Thoracic aorta (tissue), 2 donors: ENCODE data around the gene PRPF6. TPM values are rescaled to one million over a fixed set of nuclear protein-coding genes. Genes with fewer than 3 reads are reported as not detected.
"Not testable (repeated sequence)": the region's sequence is repeated elsewhere in the genome, so short reads cannot be mapped to it uniquely, and the experiment has no call there.

Source experiments
- ATAC-seq: fragments of 150-250 bp; one replicate; pipeline ENCODE4 v1.8.0; 2017; ENCODE audit warnings: low read depth; ENCODE audit not compliant: insufficient number of reproducible peaks, low FRiP score
- DNase-seq: peaks from one replicate; pipeline ENCODE4 v3.0.0-alpha.2; 2020; ENCODE audit warnings: low spot score
- H3K27ac ChIP-seq, 2 donors: fragments of 200-600 bp; sonication (generic); 1 replicate in 1 of 2; 2 replicates in 1 of 2; pipeline ENCODE4 v1.5.1; 2016; ENCODE audit warnings: mild to moderate bottlenecking in 2 of 2, moderate library complexity in 2 of 2
- H3K27me3 ChIP-seq: fragments of 200-600 bp; sonication (generic); replicated peaks from 2 replicates; pipeline ENCODE4 v1.6.0; 2016; ENCODE audit warnings: mild to moderate bottlenecking; ENCODE audit not compliant: insufficient read depth
- H3K36me3 ChIP-seq: fragments of 200-600 bp; sonication (generic); one replicate; pipeline ENCODE4 v1.5.1; 2016
- H3K4me1 ChIP-seq, 2 donors: fragments of 200-600 bp; sonication (generic); 1 replicate in 1 of 2; 2 replicates in 1 of 2; pipeline versions ENCODE4 v1.5.1 to v1.6.0; 2016; ENCODE audit warnings: low read depth in 2 of 2, mild to moderate bottlenecking in 1 of 2; ENCODE audit not compliant: control insufficient read depth in 1 of 2
- H3K4me3 ChIP-seq: fragments of 200-600 bp; sonication (generic); 2 replicates; pipeline ENCODE4 v1.5.1; 2016; ENCODE audit warnings: mild to moderate bottlenecking
- H3K9me3 ChIP-seq: fragments of 200-600 bp; sonication (generic); 2 replicates; pipeline ENCODE4 v1.5.1; 2016
- CTCF ChIP-seq: fragments of 200-600 bp; sonication (generic); IDR thresholded peaks from one replicate; pipeline ENCODE4 v1.5.1; 2019; ENCODE audit warnings: antibody characterized with exemption
- total RNA-seq, 2 donors: library from RNA; depleted of rRNA; stranded (reverse); fragments of >200 nt; gene quantifications; one replicate each; pipeline versions ENCODE4 v1.1.0 to v1.2.3, GENCODE V29; 2016

Gene PRPF6
- total RNA-seq, 2 donors from 2014 or later = 51.9 to 52.9 TPM

GRCh38 chr20:63973160-63973479 lies 7.8 kb upstream of the PRPF6 start:
- Histone ChIP-seq H3K4me3 (no peak overlapping the region), H3K36me3 (no peaks in the 10 kb centered on the region), H3K27ac (no peak overlapping the region), H3K9me3 (no peaks in the 10 kb centered on the region), H3K4me1 (peaks cover 8 to 31% of the 10 kb centered on the region in 2 donors), H3K27me3 (no peaks in the 10 kb centered on the region)
- DNase-seq (no peak), ATAC-seq (no peak)
- TF ChIP-seq CTCF = no peak

DNA sequence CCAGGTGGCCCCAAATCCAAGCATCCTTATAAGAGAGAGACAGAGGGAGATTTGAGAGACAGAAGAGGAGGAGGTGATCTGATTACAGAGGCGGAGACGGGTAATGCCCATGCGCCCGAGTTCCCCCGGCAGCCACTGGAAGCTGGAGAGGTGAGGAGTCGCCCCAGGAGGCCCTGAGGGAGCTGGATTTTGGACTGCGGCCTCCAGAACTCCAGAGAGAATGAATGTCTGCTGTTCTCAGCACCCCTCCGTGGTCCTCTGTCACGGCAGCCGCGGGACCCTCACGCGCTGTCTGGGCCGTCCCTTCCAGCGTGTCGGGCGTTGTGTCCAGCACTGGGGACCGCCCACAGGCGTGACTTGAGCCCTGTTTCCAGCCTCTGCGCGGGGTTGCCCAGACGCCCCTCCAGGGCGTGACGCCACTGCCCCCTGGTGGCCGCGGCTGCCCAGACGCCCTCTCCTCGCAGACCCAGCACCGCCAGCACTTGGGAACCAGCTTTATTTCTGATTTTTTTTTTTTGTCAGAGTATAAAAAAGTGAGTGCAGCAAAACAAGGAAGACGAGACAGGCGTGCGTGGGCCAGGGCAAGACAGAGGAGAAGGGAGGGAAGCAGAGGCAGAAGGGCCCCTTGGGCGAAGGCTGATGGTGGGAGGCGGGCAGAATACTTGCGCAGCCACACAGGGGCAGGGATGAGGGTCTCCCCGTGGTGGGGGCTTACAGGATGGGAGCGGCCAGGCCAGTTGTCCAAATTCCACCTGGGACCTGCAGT lies 7.1 kb upstream of the PRPF6 start:
- Histone ChIP-seq H3K4me1 (peaks cover 6 to 27% of the 10 kb centered on the region in 2 donors), H3K27ac (no peak overlapping the region), H3K9me3 (no peaks in the 10 kb centered on the region), H3K36me3 (no peaks in the 10 kb centered on the region), H3K27me3 (no peaks in the 10 kb centered on the region), H3K4me3 (peak overlapping the region; percentile 66)
- TF ChIP-seq CTCF = peak; percentile 98
- DNase-seq (no peak), ATAC-seq (no peak)

GRCh38 chr20:63974402-63975200 lies 6.3 kb upstream of the PRPF6 start:
- DNase-seq (no peak), ATAC-seq (no peak)
- Histone ChIP-seq H3K4me3 (no peak overlapping the region), H3K4me1 (peaks cover 2 to 24% of the 10 kb centered on the region in 2 donors), H3K36me3 (no peaks in the 10 kb centered on the region), H3K27me3 (no peaks in the 10 kb centered on the region), H3K9me3 (no peaks in the 10 kb centered on the region), H3K27ac (no peak overlapping the region)
- TF ChIP-seq CTCF = no peak

GRCh38 chr20:63976511-63976910 lies 4.4 kb upstream of the PRPF6 start:
- not testable (repeated sequence) for H3K36me3 ChIP-seq, H3K4me3 ChIP-seq, DNase-seq, H3K27ac ChIP-seq, H3K9me3 ChIP-seq, ATAC-seq, H3K27me3 ChIP-seq
- peaks cover 7 to 31% of the 10 kb centered on the region in 2 donors for H3K4me1 ChIP-seq

DNA sequence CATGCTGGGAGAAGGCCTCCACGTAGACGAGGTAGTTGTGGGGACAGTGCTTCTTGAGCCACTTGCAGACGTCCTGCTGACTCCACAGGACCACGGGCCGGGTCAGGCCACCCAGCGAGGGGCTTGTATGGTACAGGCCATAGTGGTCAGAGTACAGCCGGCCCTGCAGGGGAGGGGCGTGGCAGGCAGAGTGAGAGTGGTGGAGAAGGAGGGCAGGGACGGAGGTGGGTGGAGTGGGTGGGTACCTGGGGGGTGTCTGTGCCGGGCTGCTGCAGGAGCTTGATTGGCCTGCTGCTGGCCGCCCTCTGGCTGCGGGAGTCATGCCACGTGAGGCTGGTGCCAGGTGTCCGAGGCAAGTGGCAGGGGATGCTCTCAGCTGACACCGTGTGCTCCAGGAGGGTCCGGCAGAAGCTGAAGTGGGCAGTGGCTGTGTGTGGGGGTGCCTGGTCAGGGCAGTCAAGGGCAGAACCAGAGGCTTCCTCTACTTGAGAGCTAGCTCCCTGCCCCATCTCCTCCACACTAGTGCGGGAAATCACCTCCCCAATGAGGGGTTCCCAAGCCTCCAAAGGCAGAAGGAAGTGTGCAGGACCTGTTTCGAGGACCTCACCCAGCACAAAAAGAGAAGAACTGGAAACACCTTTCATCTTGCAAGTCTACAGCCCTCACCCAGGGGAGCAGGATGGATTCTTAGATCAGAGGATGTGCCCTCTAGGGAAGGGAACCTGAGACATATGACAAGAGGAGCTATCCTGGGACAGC lies 3.8 kb upstream of the PRPF6 start:
- ATAC-seq (no peak), DNase-seq (no peak)
- no peaks in the 10 kb centered on the region for H3K36me3 ChIP-seq
- no peak overlapping the region for H3K27ac ChIP-seq
- no peaks in the 10 kb centered on the region for H3K9me3 ChIP-seq
- no peak for TF ChIP-seq CTCF
- H3K4me1 ChIP-seq = peaks cover 13 to 37% of the 10 kb centered on the region in 2 donors
- H3K27me3 ChIP-seq = no peaks in the 10 kb centered on the region
- no peak overlapping the region for H3K4me3 ChIP-seq
